ENCODE measurements around the gene GALT. TPM values are rescaled to one million over a fixed set of nuclear protein-coding genes. Genes with fewer than 3 reads are reported as not detected.
A peak's percentile ranks its signal among the peaks of the same experiment; 100 is the strongest.

Gene GALT
- total RNA-seq, 4 donors from 2014 or later: 10.3 to 28.4 (median 14.1) TPM

GRCh38 chr9:34620061-34620994 lies 26.1 kb upstream of the GALT start, which contains the start of gene DCTN3:
Gene DCTN3, minus strand, starts transcription at chr9:34620495. Its CDS starts 31 bp downstream, at chr9:34620464.
- peak within 1 kb of the TSS; percentile 60 to 83 (median 79) for H3K27ac ChIP-seq
- no peaks in the 10 kb centered on the region for H3K9me3 ChIP-seq
- H3K4me3 ChIP-seq: peak within 1 kb of the TSS; percentile 74 to 85 (median 78)
- WGBS, 2 donors: 3 to 7% methylated on average over 8 to 23 of the region's 43 CpGs
- peaks cover 3 to 37% (median 20%) of the 10 kb centered on the region in 4 donors for H3K27me3 ChIP-seq
- peak; percentile 79 for DNase-seq
- TF ChIP-seq, protein P1, sequence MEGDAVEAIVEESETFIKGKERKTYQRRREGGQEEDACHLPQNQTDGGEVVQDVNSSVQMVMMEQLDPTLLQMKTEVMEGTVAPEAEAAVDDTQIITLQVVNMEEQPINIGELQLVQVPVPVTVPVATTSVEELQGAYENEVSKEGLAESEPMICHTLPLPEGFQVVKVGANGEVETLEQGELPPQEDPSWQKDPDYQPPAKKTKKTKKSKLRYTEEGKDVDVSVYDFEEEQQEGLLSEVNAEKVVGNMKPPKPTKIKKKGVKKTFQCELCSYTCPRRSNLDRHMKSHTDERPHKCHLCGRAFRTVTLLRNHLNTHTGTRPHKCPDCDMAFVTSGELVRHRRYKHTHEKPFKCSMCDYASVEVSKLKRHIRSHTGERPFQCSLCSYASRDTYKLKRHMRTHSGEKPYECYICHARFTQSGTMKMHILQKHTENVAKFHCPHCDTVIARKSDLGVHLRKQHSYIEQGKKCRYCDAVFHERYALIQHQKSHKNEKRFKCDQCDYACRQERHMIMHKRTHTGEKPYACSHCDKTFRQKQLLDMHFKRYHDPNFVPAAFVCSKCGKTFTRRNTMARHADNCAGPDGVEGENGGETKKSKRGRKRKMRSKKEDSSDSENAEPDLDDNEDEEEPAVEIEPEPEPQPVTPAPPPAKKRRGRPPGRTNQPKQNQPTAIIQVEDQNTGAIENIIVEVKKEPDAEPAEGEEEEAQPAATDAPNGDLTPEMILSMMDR (IDR thresholded peaks at IDR 0.05): peak in 2 of 6 experiments; percentile 17 to 29
- peak in 1 of 4 donors; percentile 49 for TF ChIP-seq POLR2A (IDR thresholded peaks at IDR 0.05)
- peaks cover 20 to 46% (median 23%) of the 10 kb centered on the region in 3 donors for H3K4me1 ChIP-seq
- intact Hi-C loops (cut with DNase I): no loop called here
- peaks cover 0 to 36% (median 3%) of the 10 kb centered on the region in 3 donors for H3K36me3 ChIP-seq

- no peak overlapping the region for H3K27ac ChIP-seq
- no peak for TF ChIP-seq POLR2A (IDR thresholded peaks at IDR 0.05)
- TF ChIP-seq, protein P1 (IDR thresholded peaks at IDR 0.05): no peak
- WGBS, 2 donors: 35 to 40% methylated on average over 3 to 4 of the region's 63 CpGs
- DNase-seq: no peak
- H3K4me1 ChIP-seq: peaks cover 23 to 52% (median 25%) of the 10 kb centered on the region in 3 donors
- no peaks in the 10 kb centered on the region for H3K9me3 ChIP-seq
- peak overlapping the region in 1 of 4 donors; percentile 24 for H3K4me3 ChIP-seq
- intact Hi-C loops (cut with DNase I): no loop called here
- H3K36me3 ChIP-seq: peaks cover 0 to 4% (median 0%) of the 10 kb centered on the region in 3 donors
- H3K27me3 ChIP-seq: peaks cover 3 to 70% (median 34%) of the 10 kb centered on the region in 4 donors
Measured at GRCh38 chr9:34623374-34624235, 22.9 kb upstream of the GALT start.

GRCh38 chr9:34624475-34625185 lies 21.8 kb upstream of the GALT start:
- H3K27me3 ChIP-seq: peaks cover 3 to 80% (median 36%) of the 10 kb centered on the region in 4 donors

GRCh38 chr9:34625186-34625486 lies 21.3 kb upstream of the GALT start:
- DNase-seq: no peak
- Histone ChIP-seq H3K9me3 (no peaks in the 10 kb centered on the region), H3K27me3 (peaks cover 3 to 86% (median 37%) of the 10 kb centered on the region in 4 donors), H3K27ac (no peak overlapping the region), H3K4me3 (no peak overlapping the region), H3K36me3 (no peaks in the 10 kb centered on the region), H3K4me1 (peaks cover 11 to 49% (median 23%) of the 10 kb centered on the region in 3 donors)
- WGBS, 2 donors: 63 to 65% methylated on average over 3 of the region's 3 CpGs
- intact Hi-C loops (cut with DNase I): no loop called here
- TF ChIP-seq, protein P1 (IDR thresholded peaks at IDR 0.05): no peak
- no peak for TF ChIP-seq POLR2A (IDR thresholded peaks at IDR 0.05)

More at GRCh38 chr9:34624475-34625185, 21.8 kb upstream of the GALT start:
- no peak for DNase-seq
- intact Hi-C loops (cut with DNase I): no loop called here
- no peak overlapping the region for H3K4me3 ChIP-seq
- no peak for TF ChIP-seq POLR2A (IDR thresholded peaks at IDR 0.05)
- TF ChIP-seq, protein P1 (IDR thresholded peaks at IDR 0.05): no peak
- no peak overlapping the region for H3K27ac ChIP-seq
- H3K36me3 ChIP-seq: no peaks in the 10 kb centered on the region
- 49 to 53% methylated on average over 5 to 12 of the region's 39 CpGs for WGBS, 2 donors
- no peaks in the 10 kb centered on the region for H3K9me3 ChIP-seq
- peaks cover 14 to 53% (median 25%) of the 10 kb centered on the region in 3 donors for H3K4me1 ChIP-seq
